Measurements from ENCODE around the gene TOX2.
A peak's percentile ranks its signal among the peaks of the same experiment; 100 is the strongest.

The TOX2 gene

GRCh38 chr20:44005661-44006060 is 91.0 kb downstream of the TOX2 start:
- DNase-seq: no peak

GRCh38 chr20:44006126-44006525 is 91.5 kb downstream of the TOX2 start:
- no peak for DNase-seq

- no peak for DNase-seq
These were observed 91.9 kb downstream of the TOX2 start for GRCh38 chr20:44006578-44006977.

GRCh38 chr20:44008806-44009678 is 94.4 kb downstream of the TOX2 start:
- DNase-seq: no peak

GRCh38 chr20:44009679-44009992 is 95.0 kb downstream of the TOX2 start:
- no peak for DNase-seq

GRCh38 chr20:44010162-44010704 is 95.6 kb downstream of the TOX2 start:
- no peak for DNase-seq

GRCh38 chr20:44011251-44011940 is 96.7 kb downstream of the TOX2 start:
- DNase-seq: peak; percentile 23

GRCh38 chr20:44012466-44013226 is 98.0 kb downstream of the TOX2 start:
- DNase-seq: no peak

- DNase-seq: no peak
These were observed 100.4 kb downstream of the TOX2 start for GRCh38 chr20:44014807-44015732.

- no peak for DNase-seq
These were observed 101.1 kb downstream of the TOX2 start for GRCh38 chr20:44015733-44016103.

- no peak for DNase-seq
These were observed 101.9 kb downstream of the TOX2 start for GRCh38 chr20:44016525-44016924.

GRCh38 chr20:44017211-44017610 is 102.6 kb downstream of the TOX2 start:
- no peak for DNase-seq

- DNase-seq: no peak
These were observed 103.2 kb downstream of the TOX2 start for GRCh38 chr20:44017905-44018258.

- no peak for DNase-seq
These were observed 103.7 kb downstream of the TOX2 start for GRCh38 chr20:44018259-44018941.

- DNase-seq: no peak
These were observed 104.4 kb downstream of the TOX2 start for GRCh38 chr20:44018942-44019637.

GRCh38 chr20:44019638-44020335 is 105.1 kb downstream of the TOX2 start:
- DNase-seq: peak; percentile 54

- DNase-seq: no peak
These were observed 105.9 kb downstream of the TOX2 start for GRCh38 chr20:44020406-44021148.

GRCh38 chr20:44021186-44021585 is 106.5 kb downstream of the TOX2 start:
- DNase-seq: no peak

- no peak for DNase-seq
These were observed 107.2 kb downstream of the TOX2 start for GRCh38 chr20:44021900-44022299.

- no peak for DNase-seq
These were observed 107.8 kb downstream of the TOX2 start for GRCh38 chr20:44022464-44022863.

Data from CD4-positive, alpha-beta T cell treated with Interleukin-21 for 1 hour (primary cell).